Measurements from ENCODE around the gene FAM20C.

The FAM20C gene

DNA sequence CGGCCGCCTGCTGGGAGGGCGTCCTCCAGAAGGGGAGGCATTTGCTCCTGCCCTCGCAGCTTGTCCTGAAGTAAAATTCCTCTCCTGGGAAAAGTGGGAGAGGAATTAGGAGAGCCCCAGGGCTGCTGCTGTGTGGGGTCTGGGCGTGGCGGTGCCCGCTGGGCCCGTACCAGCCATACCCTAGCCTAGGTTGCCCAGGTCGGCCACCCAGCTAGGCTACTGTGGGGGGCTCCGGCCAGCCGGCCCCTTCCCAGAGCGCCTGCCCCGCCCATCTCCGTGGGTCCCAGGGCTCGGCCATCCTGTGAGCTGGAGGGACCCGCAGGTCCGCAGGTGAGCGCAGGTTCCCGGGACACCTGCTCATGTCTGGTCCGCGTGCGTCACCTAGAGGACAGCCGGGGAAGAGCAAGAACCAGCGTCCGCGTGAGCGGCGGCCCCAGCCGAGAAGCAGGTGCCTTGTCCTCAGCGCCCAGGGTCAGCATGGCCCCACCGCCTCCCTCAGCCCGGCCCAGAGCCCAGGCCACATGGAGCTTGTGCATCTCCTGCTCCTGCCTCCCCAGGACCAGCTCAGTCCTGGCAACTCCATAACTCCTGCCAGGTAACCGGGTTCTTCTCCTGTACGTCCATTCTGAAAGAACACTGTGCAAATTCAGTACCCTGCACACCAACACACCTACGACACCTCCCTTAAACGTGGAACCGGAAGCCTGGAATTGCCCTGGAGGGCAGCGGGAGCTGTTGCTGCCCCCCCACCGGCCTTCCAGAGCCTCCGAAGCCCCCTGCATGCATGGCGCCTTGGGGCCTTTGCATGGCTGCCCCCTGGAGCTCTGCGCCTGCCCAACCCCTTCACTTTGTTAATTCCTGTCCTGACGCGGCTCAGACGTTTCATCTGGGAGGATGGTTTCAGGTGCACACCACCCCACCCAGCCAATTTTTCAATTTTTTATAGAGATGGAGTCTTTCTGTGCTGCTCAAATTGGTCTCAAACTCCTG is 74.8 kb downstream of the FAM20C start:
- FAIRE-seq (no peak), DNase-seq (ENCODE audit: low spot score) (no peak)

DNA sequence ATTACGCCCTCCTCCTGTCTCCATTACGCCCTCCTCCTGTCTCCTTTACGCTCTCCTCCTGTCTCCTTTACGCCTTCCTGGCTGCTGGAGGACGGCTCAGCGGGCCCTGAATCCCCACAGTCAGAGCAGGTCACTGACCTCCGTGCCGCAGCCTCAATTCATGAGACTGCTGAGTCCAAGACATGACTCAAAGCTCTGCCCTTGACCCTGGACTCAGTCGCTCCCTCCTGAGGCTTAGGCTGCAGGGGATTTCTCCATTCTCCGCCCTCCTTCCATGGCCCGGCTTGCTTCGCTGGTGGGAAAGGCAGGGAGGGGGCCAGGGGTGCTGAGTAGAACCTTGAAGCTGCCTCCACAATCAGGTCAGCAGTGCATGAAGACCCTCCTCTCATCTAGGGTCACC is 76.6 kb downstream of the FAM20C start:
- no peak for FAIRE-seq
- DNase-seq (ENCODE audit: low spot score) = no peak

DNA sequence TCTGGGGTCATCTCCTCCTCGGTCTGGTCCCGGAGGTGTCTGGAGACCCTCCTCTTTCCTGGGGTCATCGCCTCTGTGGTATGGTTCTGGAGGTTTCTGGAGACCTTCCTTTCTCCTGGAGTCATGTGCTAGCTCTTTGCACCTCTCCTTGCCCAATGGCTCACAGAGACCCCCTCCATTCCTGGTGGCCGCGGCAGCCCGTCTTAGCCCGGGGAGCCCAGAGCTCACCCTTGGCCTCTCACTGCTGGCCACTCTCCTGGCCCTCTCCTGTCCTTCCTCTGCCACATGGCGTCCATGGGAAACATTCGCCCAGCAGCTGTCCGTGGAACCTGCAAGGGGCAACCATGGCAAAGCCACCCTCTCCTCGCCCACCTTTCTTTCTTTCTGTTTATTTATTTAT is 77.3 kb downstream of the FAM20C start:
- FAIRE-seq = no peak
- no peak for DNase-seq (ENCODE audit: low spot score)

DNA sequence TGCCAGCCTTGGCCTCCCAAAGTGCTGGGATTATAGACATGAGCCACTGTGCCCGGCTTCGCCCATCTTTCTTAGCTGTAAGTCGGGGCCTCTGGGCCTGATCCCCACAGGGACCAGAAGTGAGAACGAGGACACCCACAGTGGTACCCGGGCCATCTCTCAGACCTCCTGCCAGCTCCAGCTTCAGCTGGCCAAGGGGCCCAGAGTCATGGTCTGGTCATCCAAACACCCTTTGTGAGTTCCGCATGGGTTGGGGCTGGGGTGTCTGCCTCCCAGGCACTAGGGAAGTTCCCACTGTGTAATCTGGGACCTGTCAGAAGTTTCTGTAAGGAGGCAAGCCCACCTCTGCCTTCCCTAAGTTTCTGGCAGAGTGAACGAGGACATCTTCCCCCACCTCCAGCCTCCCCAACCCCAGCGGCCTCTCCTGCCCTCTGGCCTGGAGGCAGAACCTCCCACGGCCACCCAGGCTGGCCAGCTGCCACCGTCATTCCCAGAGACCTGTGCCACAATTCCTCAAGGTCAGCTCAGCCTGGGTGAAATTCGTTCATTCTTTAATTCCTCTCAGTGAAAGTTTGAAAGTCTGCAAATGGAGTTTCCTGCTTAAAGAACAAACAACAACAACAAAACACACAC is 78.1 kb downstream of the FAM20C start:
- FAIRE-seq = no peak

DNA sequence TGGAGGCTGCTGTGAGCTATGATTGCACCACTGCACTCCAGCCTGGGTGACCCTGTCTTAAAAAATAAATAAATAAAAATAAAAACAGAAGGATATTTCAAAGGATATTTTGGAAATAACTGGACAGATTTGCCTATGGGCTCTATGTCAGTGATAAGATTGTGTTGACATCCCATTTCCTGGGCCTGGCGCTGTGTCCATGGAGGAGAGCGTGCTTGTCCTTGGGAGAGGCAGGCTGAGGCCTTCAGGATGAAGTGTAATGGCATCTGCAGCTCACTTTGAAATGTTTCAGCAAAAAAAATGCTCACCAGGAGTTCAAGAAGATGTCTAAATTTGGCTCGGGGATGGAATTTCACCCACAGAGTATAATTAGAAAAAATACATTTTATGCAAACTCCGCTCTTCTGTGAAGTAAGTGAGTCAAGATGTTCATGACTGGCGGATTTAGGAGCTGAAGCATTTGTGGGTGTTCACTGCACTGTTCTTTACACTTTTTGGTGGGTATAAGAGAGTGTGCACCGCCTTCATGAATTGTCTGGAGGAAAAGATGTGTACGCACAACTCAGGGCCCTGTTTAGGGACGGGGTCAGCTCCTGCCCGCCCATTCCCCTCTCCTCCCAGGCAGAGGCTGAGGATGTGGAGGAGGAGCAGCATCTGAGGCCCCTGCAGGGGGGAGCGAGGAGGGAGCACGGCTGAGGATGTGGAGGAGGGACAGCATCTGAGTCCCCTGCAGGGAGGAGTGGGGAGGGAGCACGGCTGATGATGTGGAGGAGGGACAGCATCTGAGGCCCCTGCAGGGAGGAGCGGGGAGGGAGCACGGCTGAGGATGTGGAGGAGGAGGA is 79.1 kb downstream of the FAM20C start:
- FAIRE-seq = no peak
- no peak for DNase-seq (ENCODE audit: low spot score)

More for the DNA sequence above, 78.1 kb downstream of the FAM20C start:
- no peak for DNase-seq (ENCODE audit: low spot score)

DNA sequence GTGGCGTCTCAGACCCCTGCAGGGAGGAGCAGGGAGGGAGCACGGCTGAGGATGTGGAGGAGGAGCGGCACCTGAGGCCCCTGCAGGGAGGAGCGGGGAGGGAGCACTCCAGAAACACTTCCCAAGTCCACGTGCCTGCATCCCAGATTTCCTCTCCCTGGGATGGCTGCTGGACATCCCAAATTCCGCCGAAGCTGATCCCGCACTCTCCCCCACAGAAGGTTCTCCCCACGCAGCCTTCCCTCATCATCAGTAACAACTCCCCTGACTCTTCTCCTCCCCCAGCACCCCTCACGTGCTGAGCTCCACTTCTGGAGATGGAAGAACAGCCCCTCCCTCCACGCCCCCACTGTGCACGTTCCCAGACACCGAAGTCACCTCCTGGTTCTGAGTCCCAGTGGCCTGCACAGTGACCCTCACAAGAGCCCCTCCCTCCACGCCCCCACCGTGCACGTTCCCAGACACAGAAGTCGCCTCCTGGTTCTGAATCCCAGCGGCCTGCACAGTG is 79.8 kb downstream of the FAM20C start:
- FAIRE-seq = no peak
- no peak for DNase-seq (ENCODE audit: low spot score)

DNA sequence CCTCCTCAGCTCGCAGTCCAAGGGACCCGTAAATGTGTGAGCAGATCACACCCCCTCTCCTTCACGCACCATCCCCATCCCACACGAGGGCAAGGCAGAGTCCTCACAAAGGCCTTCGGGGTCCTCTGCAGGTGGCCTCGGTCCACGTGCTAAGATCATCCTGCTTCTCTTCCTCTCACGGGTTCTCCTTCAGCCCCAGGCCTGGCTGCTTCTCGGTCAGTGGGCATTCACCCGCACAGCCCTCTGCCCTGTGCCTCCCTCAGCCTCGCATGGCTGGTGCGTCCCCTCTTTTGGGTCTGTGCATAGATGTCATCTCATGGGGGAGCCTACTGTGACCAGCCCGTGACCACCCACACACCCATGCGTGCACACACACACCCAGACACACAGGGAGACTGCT is 80.3 kb downstream of the FAM20C start:
- no peak for FAIRE-seq
- no peak for DNase-seq (ENCODE audit: low spot score)

DNA sequence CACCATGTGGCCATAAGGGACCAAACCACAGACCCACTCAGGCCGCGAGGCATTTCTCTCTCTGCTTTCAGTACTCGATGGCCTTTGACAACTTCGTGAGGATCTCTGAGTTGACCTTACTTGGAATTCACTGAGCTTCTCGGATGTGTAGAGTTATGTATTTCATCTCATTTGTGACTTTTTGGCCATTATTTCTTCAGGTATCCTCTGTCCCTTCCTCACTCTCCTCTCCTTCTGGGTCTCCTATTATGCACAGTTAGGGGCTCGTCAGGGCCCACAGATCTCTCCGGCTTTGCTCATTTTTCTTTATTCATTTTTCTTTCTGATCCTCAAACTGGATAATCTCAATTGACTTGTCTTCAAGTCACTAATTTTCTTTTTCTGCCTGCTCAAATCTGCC is 81.0 kb downstream of the FAM20C start:
- FAIRE-seq = no peak
- DNase-seq (ENCODE audit: low spot score) = no peak

DNA sequence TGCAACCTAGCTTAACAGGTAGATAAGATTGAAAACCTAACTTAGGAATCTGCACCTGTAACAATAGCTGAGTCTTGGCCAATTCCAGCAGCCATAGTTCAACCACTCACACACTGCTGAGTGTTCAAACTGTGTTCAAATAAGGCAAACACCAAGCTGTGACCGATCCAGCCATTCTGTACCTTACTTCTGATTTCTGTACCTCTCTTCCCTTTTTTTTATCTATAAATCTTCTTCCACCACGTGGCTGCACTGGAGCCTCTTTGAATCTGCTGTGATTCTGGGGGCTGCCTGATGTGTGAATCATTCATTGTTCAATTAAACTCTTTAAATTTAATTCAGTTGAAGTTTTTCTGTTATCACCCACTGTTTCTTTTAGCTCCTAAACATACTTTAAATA is 81.9 kb downstream of the FAM20C start:
- no peak for DNase-seq (ENCODE audit: low spot score)
- FAIRE-seq = no peak

DNA sequence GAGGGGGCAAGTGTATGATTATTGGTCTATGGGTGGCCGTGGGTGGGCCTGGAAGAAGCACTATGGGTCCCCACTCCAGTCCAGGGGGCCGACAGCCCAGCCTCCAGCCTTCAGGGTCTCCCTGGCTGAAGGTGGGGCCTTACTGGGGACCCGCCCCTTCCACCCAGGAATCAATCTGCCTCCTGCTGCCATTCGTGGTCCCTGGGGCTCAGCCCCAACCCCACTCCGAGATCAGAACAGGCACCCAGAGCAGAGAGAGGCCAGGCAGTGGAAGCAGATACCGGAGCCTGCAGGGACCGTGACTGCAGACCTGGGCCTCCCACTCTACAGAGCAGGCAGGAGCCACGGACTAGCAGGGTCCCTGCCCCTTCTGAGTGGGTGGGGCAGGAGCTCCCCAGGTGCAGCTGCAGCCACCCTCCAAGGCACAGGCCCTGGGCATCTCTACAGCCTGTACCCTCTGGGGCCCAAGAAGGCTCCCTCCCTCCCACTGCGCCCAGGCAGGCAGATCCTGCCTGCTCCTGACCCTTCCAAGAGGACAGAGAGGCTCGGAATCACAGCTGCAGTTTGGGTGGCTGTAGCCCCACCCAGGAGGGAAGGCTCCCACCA is 84.0 kb downstream of the FAM20C start:
- DNase-seq (ENCODE audit: low spot score) (no peak), FAIRE-seq (no peak)

DNA sequence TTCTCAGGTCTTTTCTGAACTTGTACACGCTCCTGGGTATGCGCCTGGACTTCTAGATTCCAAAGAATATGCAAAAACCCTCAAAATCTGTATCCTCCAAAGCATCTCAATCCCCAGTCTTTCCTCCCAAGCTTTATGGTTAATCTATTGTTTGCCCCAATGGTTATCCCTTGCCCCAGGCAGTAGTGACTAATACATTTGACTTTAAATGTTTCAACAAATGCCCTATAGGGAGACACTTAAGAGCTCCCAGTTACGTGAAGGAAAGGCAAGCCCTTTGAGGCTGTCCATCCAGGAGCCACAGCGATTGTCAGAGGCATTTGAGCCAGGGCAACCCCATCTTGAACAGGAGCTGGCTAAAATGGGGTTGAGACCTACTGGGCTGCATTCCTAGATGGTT is 84.9 kb downstream of the FAM20C start:
- no peak for DNase-seq (ENCODE audit: low spot score)
- FAIRE-seq = no peak

DNA sequence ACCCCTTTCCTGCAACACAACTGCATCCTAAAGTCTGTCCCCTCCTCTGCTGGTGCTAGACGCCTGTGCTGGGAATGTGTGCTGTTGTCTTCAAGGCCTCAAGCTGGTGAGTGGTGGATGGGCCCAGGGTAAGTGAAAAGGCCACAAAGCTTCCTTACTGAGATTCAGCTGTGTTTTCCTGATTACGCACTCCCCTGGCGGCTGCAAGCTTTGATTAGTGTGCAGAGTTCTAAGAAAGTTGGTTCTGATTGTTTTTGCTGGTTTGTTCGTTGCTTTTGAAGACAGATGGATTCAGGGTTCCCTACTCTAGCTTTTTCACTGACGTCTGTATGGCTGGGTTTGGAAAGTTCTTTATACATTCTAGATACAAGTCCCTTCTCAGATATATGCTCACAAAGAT is 85.7 kb downstream of the FAM20C start:
- no peak for FAIRE-seq
- DNase-seq (ENCODE audit: low spot score) = no peak

DNA sequence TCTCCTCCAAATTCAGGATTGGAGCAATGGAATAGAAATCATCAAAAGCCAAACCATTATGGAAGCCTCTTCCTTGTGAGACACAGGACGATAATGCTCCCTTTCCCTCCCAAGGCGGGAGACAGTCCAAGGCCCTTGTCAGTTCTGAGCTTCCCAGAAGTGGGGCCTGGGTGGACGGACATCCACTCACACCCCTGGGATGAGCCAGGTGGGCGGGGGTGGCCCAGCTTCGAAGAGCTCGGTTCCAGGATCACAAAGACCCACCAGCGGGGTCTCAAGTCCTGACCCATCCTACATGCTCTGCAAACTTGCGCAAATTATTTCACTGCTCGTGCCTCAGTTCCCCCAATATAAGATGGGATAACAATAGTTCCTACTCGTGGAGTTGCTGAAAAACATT is 87.5 kb downstream of the FAM20C start:
- DNase-seq (ENCODE audit: low spot score) = no peak

DNA sequence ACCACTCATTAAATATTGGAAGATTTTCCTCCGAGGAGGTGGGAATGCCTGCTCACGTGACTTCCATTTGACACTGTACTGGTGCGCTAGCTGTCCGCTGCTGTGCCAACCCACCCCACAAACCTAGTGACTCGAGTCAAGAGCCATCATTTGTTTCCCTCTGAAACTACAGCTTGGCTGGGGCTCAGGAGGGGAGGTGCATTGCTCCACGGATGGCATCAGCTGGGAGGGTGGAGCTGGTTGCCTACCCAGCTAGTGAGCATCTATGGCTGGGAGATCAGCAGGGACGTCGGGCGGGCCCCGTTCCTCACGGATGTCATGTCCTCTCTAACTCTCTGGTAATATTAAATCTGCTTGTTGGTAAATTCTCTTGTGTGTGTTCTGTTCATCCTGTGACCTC is 88.1 kb downstream of the FAM20C start:
- FAIRE-seq = no peak
- DNase-seq (ENCODE audit: low spot score) = no peak

More for the DNA sequence above, 87.5 kb downstream of the FAM20C start:
- no peak for FAIRE-seq

DNA sequence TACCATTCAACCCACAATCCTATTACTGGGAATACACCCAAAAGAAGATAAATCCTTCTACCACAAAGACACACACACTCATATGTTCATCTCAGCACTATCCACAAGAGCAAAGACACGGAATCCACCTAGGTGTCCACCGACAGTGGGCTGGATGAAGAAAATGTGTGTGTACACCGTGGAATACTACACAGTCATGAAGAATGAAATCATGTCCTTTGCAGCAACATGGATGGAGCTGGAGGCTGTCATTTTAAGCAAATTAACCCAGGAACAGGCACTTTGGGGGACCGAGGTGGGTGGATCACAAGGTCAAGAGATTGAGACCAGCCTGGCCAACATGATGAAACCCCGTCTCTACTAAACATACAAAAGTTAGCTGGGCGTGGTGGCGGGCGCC is 89.3 kb downstream of the FAM20C start:
- FAIRE-seq (no peak), DNase-seq (ENCODE audit: low spot score) (no peak)

DNA sequence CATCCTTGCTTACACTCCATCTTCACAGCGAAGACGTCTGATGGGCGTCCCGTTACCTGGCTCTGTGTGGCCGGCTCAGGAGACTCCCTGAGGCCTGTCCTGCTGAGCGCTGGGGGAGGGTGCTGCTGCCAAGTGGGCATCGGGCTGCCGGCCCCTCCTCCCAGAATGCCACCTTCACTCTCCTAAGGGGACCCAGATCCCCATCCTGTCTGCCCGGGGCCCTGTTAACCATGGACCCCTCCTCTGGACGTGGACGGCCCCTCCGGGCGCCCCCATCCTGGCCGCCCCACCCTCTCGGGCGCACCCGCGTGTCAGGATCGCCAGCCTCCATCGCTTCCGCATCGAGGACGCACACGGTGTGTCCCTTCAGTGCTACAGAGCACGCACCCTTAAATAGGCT is 90.2 kb downstream of the FAM20C start:
- DNase-seq (ENCODE audit: low spot score) = no peak
- no peak for FAIRE-seq

DNA sequence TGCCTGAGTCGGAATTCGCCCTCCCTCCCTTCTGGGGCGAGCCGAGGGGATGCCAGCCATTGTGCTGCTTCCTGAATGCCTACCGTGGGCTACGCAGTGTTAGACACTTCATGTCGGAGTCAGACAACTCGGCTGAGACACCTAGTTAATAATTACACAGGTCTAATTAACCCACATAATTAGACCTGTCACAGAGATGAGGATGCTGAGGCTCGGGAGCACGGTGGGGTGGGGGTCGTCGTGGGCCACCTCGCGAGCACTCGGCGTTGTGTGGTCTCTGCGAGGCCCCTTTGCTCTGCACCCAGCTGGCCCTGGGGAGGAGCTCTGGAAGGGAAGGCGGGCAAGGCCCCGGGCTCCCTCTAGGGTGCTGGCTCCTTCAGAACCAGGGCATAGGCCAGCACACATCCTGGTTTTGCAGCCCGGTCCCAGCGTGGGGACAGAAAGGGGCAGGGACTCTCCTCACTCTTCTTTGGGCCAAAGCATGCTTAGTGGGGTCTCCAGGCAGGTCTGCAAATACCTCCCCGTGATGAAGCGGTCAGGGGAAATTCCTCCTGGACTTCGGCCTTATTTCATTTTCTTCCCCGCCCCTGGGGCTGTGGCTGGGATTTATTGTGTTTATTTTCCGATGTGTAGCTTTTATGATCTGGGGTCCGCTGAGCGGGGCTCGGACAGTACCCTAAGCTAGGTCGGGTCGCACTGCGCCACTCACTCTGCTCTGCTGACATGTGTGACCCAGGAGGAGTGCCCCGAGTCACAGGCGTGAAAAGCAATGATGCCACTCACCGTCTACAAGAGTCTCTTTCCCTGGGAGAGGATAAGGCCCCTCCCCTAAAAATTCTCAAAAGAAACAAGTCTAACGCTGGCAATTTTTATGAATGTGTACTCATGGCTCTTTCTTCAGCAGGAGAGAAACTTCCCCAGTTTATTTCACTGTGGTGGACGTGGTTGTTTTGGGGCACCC is 92.7 kb downstream of the FAM20C start:
- DNase-seq (ENCODE audit: low spot score) = no peak
- no peak for FAIRE-seq

DNA sequence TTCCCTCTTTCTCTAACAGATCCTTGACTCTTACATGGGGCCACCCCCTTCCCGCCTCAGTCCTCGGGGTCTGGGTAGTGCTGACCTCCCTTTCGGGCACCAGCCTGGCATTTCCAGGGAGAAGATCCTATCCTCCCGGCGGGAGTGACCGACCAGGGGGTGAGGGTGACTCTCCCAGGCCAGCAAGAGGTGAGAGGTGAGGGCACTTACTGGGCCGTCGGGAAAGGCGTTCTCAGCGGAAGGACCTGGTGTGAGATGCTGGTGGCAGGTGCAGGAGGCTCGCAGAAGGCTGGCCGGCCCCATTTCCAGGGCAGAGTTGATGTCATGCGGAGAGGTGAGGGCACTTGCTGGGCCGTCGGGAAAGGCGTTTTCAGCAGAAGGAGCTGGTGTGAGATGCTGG is 93.4 kb downstream of the FAM20C start:
- FAIRE-seq = no peak
- DNase-seq (ENCODE audit: low spot score) = no peak

DNA sequence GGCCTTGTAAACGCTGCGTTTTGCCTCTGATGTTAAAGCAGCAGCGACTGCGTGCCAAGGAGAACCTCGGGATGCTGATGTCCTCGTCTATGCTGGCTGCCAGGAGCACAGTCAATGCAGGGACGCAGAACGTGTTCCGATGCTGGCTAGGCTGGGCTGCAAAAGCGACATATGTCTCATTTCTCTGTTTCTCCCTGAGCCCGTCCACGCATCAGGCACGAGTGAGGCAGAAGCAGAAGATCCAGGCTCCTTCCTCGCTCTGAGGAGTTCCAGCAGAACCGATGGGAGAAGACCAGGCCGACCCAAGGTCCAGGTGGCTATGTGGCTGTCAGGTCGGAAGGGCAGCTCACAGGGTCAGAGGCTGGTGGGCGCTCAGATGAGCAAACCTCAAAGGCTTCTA is 93.9 kb downstream of the FAM20C start:
- no peak for FAIRE-seq
- DNase-seq (ENCODE audit: low spot score) = no peak

DNA sequence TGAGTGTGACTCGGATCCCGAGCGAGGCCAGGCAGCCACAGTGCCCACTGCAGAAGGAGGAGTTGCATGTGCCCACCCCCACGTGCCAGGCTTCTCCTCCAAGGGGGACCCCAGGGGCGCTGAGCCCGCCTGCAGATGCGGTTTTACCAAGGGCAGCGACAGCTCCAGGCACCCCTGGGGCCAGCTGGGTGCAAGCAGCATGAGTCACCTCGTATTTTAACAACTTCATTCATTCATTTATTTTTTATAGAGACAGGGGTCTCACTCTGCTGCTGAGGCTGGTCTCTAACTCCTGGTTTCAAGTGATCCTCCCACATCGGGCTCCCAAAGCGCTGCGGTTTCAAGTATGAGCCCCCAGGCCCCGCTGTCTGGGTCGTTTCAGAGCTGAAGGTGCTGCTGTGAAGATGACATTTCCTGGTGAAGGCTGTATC is 96.3 kb downstream of the FAM20C start:
- DNase-seq (ENCODE audit: low spot score) = no peak
- FAIRE-seq = no peak

Data from RCC 7860 (cell line).